A549 (cell line): ENCODE measurements around the gene FSCN2.

ENCODE experiments used
- CEBPB ChIP-seq, 2 experiments: fragments of >200 bp in 1 of 2; sonication (Bioruptor Twin) in 1 of 2; formaldehyde crosslinking in 1 of 2; IDR thresholded peaks; 2 replicates each; pipeline ENCODE4 v1.6.1; 2012 to 2016
- CTCF ChIP-seq: fragments of >200 bp; sonication (Bioruptor Twin); formaldehyde crosslinking; IDR thresholded peaks from 3 replicates; pipeline ENCODE4 v1.5.1; 2016
- HOXA7 ChIP-seq: fragments of 250-450 bp; sonication (Bioruptor Pico); IDR thresholded peaks from 2 replicates; pipeline ENCODE4 v1.5.0; 2020; ENCODE audit warnings: mild to moderate bottlenecking, moderate library complexity
- MYC ChIP-seq: IDR thresholded peaks from 2 replicates; pipeline ENCODE4 v1.6.1; 2012; ENCODE audit warnings: mild to moderate bottlenecking, inconsistent platforms, low read length, improper control_type of control experiment, borderline replicate concordance
- POLR2A ChIP-seq: IDR thresholded peaks from 2 replicates; pipeline ENCODE4 v1.6.1; 2012; ENCODE audit warnings: mild to moderate bottlenecking, low read length
- RFX5 ChIP-seq: fragments of 450-650 bp; IDR thresholded peaks from 2 replicates; pipeline ENCODE4 v1.7.1; 2014; ENCODE audit warnings: antibody characterized with exemption, mild to moderate bottlenecking, moderate library complexity
- TFCP2L1 ChIP-seq: fragments of 250-450 bp; sonication (Bioruptor Pico); IDR thresholded peaks from 2 replicates; pipeline ENCODE4 v1.5.0; 2021; ENCODE audit warnings: mild to moderate bottlenecking
- USF2 ChIP-seq: fragments of 450-650 bp; IDR thresholded peaks from 2 replicates; pipeline ENCODE4 v1.6.1; 2014; ENCODE audit warnings: antibody characterized with exemption
- ZC3H11A ChIP-seq: fragments of 450-650 bp; IDR thresholded peaks from 2 replicates; pipeline ENCODE4 v1.6.1; 2014; ENCODE audit warnings: antibody characterized with exemption, mild to moderate bottlenecking

GRCh38 chr17:81483862-81484194 is 44.3 kb upstream of the FSCN2 start:
- TF ChIP-seq CTCF (no peak), HOXA7 (no peak), POLR2A (no peak), USF2 (no peak), MYC (no peak), CEBPB (IDR thresholded peaks at IDR 0.05) (no peak), RFX5 (no peak), ZC3H11A (no peak), TFCP2L1 (CRISPR knock-in tag) (no peak)
